Glutamatergic neuron (in vitro differentiated cells): ENCODE data around the gene TRMT61A. TPM values are rescaled to one million over a fixed set of nuclear protein-coding genes. Genes with fewer than 3 reads are reported as not detected.
"Not testable (repeated sequence)": the region's sequence is repeated elsewhere in the genome, so short reads cannot be mapped to it uniquely, and the experiment has no call there.

Experiments used
- DNase-seq: peaks from one replicate; pipeline ENCODE4 v3.0.0; 2022
- H3K27ac Mint-ChIP-seq: one replicate; pipeline ENCODE4 v1.8.0; 2020; ENCODE audit warnings: mild to moderate bottlenecking, mixed read lengths, inconsistent platforms; ENCODE audit not compliant: unreplicated experiment
- H3K27me3 Mint-ChIP-seq: one replicate; pipeline ENCODE4 v1.8.0; 2020; ENCODE audit warnings: mild to moderate bottlenecking, moderate library complexity, mixed read lengths, inconsistent platforms; ENCODE audit not compliant: unreplicated experiment
- H3K36me3 Mint-ChIP-seq: one replicate; pipeline ENCODE4 v1.8.0; 2020; ENCODE audit warnings: mild to moderate bottlenecking, mixed read lengths, inconsistent platforms; ENCODE audit not compliant: unreplicated experiment
- H3K4me1 Mint-ChIP-seq: one replicate; pipeline ENCODE4 v1.8.0; 2020; ENCODE audit warnings: mild to moderate bottlenecking, low read depth, mixed read lengths, inconsistent platforms; ENCODE audit not compliant: unreplicated experiment
- H3K4me3 Mint-ChIP-seq: one replicate; pipeline ENCODE4 v1.8.0; 2020; ENCODE audit warnings: mild to moderate bottlenecking, mixed read lengths, inconsistent platforms; ENCODE audit not compliant: unreplicated experiment
- H3K9me3 Mint-ChIP-seq: one replicate; pipeline ENCODE4 v1.8.0; 2020; ENCODE audit warnings: mild to moderate bottlenecking, moderate library complexity, mixed read lengths, inconsistent platforms; ENCODE audit not compliant: unreplicated experiment
- total RNA-seq: library from RNA; stranded (reverse); fragmentation: NEBNext Ultra II Directional; extraction: Animal tissue kit (Norgen Biotek cat#: 25700); gene quantifications from one replicate; pipeline ENCODE4 v1.2.1, GENCODE V29; 2021; ENCODE audit not compliant: unreplicated experiment
- TF ChIP-seq, protein P1 (sequence below): fragments of 200-600 bp; sonication (generic); IDR thresholded peaks from one replicate; pipeline ENCODE4 v1.5.0; 2021; ENCODE audit not compliant: partially characterized antibody, unreplicated experiment

Gene TRMT61A
- total RNA-seq, 1 donor from 2014 or later, result 7.8 TPM

GRCh38 chr14:103508521-103509329 is 20.3 kb upstream of the TRMT61A start:
- TF ChIP-seq, protein P1, sequence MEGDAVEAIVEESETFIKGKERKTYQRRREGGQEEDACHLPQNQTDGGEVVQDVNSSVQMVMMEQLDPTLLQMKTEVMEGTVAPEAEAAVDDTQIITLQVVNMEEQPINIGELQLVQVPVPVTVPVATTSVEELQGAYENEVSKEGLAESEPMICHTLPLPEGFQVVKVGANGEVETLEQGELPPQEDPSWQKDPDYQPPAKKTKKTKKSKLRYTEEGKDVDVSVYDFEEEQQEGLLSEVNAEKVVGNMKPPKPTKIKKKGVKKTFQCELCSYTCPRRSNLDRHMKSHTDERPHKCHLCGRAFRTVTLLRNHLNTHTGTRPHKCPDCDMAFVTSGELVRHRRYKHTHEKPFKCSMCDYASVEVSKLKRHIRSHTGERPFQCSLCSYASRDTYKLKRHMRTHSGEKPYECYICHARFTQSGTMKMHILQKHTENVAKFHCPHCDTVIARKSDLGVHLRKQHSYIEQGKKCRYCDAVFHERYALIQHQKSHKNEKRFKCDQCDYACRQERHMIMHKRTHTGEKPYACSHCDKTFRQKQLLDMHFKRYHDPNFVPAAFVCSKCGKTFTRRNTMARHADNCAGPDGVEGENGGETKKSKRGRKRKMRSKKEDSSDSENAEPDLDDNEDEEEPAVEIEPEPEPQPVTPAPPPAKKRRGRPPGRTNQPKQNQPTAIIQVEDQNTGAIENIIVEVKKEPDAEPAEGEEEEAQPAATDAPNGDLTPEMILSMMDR, result no peak
- peaks cover 6% of the 10 kb centered on the region for H3K36me3 Mint-ChIP-seq
- no peak for DNase-seq
- peaks cover 10% of the 10 kb centered on the region for H3K27me3 Mint-ChIP-seq
- H3K4me3 Mint-ChIP-seq, result no peak overlapping the region
- H3K27ac Mint-ChIP-seq, result no peak overlapping the region
- H3K9me3 Mint-ChIP-seq, result peaks cover 10% of the 10 kb centered on the region
- H3K4me1 Mint-ChIP-seq, result no peaks in the 10 kb centered on the region

DNA sequence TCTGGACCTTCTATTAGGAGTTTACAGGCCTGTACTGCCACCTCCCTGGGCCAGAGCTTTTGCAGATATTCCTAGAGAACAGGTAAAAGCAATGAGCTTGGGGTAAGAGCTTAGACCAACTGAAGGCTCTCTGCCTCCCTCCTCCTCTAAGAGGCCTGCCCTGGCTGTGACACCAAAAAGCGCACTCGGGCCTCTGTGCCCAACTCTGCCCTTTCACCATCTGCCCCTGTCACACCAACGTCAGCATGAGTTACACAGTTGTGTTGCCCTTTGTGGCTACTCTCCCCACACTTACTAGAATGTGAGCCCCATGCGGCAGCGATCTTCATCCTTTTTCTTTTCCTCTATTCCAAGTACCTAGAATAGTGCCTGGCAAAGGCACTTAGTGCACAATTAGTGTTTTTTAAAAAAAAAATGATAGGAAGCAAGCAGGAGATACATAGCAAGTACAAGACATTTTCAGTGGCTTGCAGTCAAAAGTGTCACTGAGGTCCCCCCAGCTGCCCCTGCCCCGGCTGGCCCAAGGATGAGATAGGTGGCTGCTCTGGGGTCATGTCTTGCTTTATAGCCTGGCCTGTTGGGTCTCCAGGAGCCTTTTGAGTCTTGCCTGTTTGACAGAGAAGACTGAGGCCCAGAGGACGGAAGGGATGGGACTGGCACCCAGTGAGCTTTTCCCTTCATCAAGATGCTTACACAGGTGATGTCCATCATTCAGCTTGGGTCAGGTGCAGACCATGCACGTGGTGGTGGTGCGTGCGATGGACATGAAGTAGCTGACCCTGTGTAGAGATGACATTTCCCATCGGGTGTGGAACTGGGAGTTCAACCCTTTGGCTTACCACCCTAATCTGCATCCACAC is 18.9 kb upstream of the TRMT61A start:
- Mint-ChIP-seq H3K27ac (no peak overlapping the region), H3K36me3 (peaks cover 6% of the 10 kb centered on the region), H3K9me3 (peaks cover 13% of the 10 kb centered on the region), H3K27me3 (peaks cover 7% of the 10 kb centered on the region), H3K4me1 (peaks cover 4% of the 10 kb centered on the region), H3K4me3 (no peak overlapping the region)
- DNase-seq, result no peak
- TF ChIP-seq, protein P1, result no peak

GRCh38 chr14:103510724-103511693 is 18.0 kb upstream of the TRMT61A start:
- Mint-ChIP-seq H3K27ac (no peak overlapping the region), H3K36me3 (peaks cover 6% of the 10 kb centered on the region), H3K9me3 (peaks cover 11% of the 10 kb centered on the region), H3K4me1 (peaks cover 4% of the 10 kb centered on the region), H3K27me3 (peaks cover 4% of the 10 kb centered on the region), H3K4me3 (no peak overlapping the region)
- DNase-seq, result no peak
- TF ChIP-seq, protein P1, result no peak

GRCh38 chr14:103512180-103512579 is 16.8 kb upstream of the TRMT61A start:
- not testable (repeated sequence) for H3K4me3 Mint-ChIP-seq, H3K27ac Mint-ChIP-seq, DNase-seq, H3K36me3 Mint-ChIP-seq, H3K4me1 Mint-ChIP-seq, H3K27me3 Mint-ChIP-seq
- H3K9me3 Mint-ChIP-seq, result peaks cover 12% of the 10 kb centered on the region
